GM19397 (cell line): ENCODE measurements around the gene NPBWR2.
A peak's percentile ranks its signal among the peaks of the same experiment; 100 is the strongest.

Source experiments
- ATAC-seq: cut with Tn5 transposase; IDR thresholded peaks from one replicate; pipeline ENCODE4 v1.9.1; 2021; ENCODE audit warnings: mild to moderate bottlenecking, moderate library complexity; ENCODE audit not compliant: unreplicated experiment

NPBWR2 gene

DNA sequence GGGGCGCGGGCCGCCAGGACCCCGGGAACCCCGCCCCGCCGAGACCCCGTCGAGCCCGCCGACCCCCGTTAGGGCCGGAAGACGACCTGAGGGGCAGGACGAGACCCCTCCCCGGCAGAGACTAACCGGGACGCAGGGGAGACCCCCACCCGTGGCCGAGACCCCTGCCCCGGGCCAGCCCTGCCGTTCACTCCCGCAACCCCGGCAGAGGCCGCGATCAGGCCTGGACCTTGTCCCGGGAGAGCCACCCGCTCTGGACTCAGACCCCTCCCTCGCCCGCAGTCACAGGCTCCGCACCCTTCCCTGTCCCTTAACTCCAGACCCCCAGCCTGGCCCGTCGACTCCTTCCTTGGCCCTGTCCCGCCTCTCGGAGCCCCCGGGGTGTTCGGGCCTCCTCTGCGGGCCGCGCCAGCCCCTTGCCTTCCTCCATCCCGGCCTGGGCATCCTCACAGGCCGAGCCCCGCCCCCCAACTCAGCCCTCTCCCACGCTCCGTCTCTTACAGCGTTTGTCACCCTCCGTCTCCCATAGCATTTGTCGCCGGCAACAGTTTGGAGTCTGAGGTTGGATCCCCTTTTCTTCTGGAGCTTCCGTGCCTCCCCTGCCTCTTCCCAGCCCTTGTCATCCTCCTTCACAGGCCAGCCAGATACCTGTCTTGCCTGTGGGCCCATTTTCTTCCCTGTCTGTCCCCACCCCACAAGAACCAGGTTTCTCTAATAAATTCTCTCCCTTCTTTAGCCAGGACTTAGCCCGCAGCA, 43.8 kb downstream of the NPBWR2 start:
- ATAC-seq: peak; percentile 3

- peak; percentile 77 for ATAC-seq
Measured at GRCh38 chr20:64062596-64063388, 44.6 kb downstream of the NPBWR2 start, which contains the start of gene TCEA2. Gene TCEA2 (plus strand): TSS chr20:64063198. CDS start chr20:64063313, 115 bp downstream.

DNA sequence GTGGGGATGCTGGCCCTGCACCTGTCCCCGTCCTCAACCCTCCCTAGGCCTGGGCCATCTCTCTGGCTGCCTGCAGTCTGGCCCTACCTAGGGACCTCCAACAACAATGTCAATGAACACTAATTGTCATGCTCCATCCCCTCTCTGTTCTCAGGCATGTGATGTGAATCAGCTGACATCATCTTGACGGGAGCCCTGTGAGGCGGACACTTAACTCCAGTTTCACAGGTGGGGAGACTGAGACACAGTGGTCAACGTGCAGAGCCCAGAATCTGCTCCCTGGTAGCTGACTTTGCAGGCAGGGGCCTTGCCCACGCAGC, 45.1 kb downstream of the NPBWR2 start:
- no peak for ATAC-seq

DNA sequence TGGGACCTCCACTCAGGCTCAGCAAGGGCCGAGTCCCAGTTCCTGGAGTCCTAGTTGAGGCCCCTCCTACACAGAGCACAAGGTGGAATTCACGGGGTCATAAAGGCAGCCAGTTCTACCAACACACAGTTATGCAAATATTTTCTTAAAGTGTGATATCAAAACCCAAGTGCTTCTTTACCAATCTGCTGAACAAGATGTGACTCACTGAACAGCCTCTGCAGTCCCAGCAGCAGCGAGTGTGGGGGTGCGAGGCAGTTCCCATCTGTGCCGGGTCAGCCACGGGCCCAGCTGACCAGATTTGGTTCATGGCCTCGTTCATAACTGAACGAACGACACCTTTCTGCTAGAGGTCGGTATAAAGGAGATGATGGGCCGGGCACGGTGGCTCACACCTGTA, 48.8 kb downstream of the NPBWR2 start:
- ATAC-seq: no peak

DNA sequence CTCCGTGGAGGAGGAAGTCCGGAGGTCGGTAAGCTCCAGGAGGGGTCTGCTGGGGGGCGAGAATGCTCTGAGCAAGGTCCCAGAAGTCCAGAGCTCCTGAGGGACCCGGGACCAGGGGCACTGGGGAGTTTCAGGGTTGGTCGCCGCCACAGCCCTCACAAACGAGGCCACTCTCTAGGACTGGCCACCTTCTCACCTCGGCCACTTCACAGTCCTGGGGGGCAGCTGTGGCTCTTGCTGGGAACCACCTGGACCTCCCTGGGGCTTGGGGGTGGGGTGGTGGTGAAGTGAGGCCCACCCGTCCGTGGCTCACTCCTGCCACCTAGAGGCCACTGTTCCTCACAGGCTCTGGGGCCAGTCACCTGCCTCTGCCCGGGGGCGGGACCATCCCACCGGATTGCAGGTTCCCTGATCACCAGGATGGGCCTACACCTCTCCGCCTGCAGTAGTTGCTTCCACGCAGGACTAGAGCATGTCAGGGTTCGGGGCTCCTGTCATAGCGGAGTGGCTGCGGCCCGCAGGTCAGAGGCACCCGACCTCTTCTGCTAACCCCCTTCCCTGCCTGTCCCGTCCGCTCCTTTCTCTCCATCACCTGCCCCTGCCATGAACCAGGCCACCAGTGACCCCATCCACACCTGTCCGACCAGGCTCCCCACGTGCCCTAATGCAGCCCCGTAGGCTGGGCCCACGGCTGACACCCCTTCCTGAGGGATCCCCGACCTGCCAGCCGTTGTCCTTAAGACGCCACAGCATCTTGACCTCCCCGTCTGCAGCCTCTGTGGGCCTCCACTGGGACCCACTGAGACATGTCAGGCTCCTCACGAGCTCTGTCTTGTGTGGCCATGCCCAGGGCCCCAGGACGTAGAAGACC, 49.5 kb downstream of the NPBWR2 start:
- no peak for ATAC-seq

GRCh38 chr20:64056889-64057627, 50.3 kb downstream of the NPBWR2 start:
- ATAC-seq: no peak

DNA sequence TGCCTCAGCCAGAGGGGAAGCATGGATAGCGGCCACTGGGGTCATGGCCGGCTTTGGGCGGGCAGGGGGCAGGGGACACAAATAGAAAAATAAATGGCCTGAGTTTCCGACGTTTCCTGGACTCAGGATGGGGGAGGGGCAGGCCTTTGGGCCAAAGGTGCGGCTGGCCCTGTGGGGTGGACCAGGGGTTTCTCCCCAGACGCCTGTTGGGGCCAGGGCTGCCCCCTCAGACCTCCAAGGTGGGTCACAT, 50.8 kb downstream of the NPBWR2 start:
- ATAC-seq: no peak

DNA sequence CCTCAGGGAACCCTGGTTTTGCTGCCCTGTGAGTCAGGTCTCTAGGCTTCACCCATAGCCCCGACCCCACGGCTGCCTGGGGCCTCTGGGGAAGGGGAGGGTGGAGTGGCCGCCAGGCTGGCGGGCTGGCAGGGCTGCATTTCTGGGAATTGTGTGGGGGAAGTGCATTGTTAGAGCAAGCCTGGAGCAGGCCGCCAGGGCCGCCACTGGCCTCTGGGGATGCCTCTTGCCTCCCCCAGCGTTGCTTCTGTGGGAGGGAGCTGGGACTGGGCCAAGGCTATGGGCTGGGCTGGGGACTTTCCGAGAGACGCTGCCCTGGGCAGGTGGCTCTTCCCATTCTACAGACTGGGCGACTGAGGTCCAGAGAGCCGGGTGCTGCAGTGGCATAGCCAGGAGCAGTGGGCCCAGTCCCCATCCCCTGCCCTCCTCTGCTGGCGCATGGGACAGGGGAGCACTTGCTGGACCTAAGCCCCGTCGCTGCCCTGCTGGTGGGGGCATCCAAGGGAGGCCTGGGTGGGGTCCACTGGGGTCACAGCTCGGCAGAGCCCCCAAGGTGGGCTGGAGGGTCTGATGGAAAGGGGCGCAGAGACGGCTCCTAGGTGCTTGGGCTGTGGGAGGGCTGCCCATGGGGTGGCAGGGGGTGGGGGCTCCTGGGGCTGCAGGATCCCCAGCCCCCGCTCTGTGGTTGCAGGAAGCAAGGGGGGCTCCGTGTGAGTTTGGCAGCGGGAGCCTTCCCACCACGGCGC, 51.3 kb downstream of the NPBWR2 start:
- ATAC-seq: no peak

DNA sequence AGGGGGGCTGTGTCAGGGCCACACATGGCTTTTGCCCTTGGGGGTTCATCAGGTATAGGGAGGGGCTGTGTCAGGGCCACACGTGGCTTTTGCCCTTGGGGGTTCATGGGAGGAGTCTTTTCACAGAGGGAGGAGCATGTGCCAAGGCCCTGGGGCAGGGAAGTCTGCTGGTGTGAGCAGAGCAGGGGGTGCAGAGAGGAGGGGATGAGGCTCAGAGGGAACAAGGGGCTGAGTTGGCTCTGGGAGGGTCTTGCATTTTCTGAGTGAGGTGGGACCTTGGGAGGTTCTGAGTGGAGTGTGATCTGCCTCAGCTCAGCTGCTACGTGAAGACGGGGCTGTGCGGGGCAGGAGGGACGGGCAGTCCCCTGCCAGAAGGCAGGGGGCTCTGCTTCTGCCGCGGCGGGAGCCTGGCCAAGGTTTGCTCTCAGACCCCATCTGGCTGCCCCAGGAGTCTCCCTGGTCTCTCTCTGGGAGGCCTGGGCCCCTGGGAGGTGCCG, 51.9 kb downstream of the NPBWR2 start:
- no peak for ATAC-seq

- ATAC-seq: no peak
Measured at GRCh38 chr20:64053841-64054661, 53.3 kb downstream of the NPBWR2 start.
